Mucosa of descending colon (tissue), 3 donors: Measurements from ENCODE around the gene TFCP2L1. TPM values are rescaled to one million over a fixed set of nuclear protein-coding genes. Genes with fewer than 3 reads are reported as not detected.
"Not testable (repeated sequence)": the region's sequence is repeated elsewhere in the genome, so short reads cannot be mapped to it uniquely, and the experiment has no call there.

Experiments
- ATAC-seq: fragments of 200-7000 bp; cut with Tn5 transposase; one replicate; pipeline ENCODE4 v1.9.1; 2020; ENCODE audit warnings: mild to moderate bottlenecking, moderate library complexity
- DNase-seq, 3 donors: peaks; one replicate each; pipeline ENCODE4 v3.0.0-alpha.2; 2020
- H3K36me3 ChIP-seq: fragments of 200-600 bp; one replicate; pipeline ENCODE4 v1.8.0; 2021; ENCODE audit warnings: low read depth, mild to moderate bottlenecking
- H3K4me1 ChIP-seq: fragments of 200-600 bp; one replicate; pipeline ENCODE4 v1.8.0; 2021; ENCODE audit warnings: low read depth, mild to moderate bottlenecking
- H3K4me3 ChIP-seq: fragments of 200-600 bp; one replicate; pipeline ENCODE4 v1.8.0; 2021; ENCODE audit warnings: mild to moderate bottlenecking
- H3K9me3 ChIP-seq: fragments of 200-600 bp; one replicate; pipeline ENCODE4 v1.8.0; 2021; ENCODE audit warnings: mild to moderate bottlenecking
- CTCF ChIP-seq: fragments of 200-600 bp; IDR thresholded peaks from one replicate; pipeline ENCODE4 v1.8.0; 2022; ENCODE audit warnings: antibody characterized with exemption, mild to moderate bottlenecking
- intact Hi-C, 2 donors: fragments of 100-400 bp; cut with DNase I in 1 of 2; cut with micrococcal nuclease in 1 of 2; formaldehyde crosslinking; loops; one replicate each; pipeline versions ENCODE4 v1.11.0 to v1.11.1; 2022; cut with DNase I, micrococcal nuclease
- total RNA-seq, 3 donors: library from RNA; stranded (reverse); fragmentation: NEBNext Ultra II Directional in 2 of 3; extraction: Animal tissue kit (Norgen Biotek cat#: 25700) in 2 of 3; gene quantifications; one replicate each; pipeline versions ENCODE4 v1.2.1 to v1.2.4, GENCODE V29; 2021 to 2023
- donor health status: DM: no; HTN: no; CAD: no; lungs with moderate emphysema.
- donor health status: DM: no; HTN: no; CAD: no.
- donor health status: DM: no; HTN: yes; CAD: no.

Gene TFCP2L1
- total RNA-seq, 3 donors from 2014 or later: 46.9 to 111 (median 107) TPM

- H3K4me1 ChIP-seq: peaks cover 13% of the 10 kb centered on the region
- no peak overlapping the region for H3K4me3 ChIP-seq
- no peak for TF ChIP-seq CTCF
- intact Hi-C loops: no loop called here
- no peaks in the 10 kb centered on the region for H3K9me3 ChIP-seq
- no peaks in the 10 kb centered on the region for H3K36me3 ChIP-seq
- ATAC-seq (no peak), DNase-seq (no peak)
Observed at GRCh38 chr2:121272596-121272995, 12.4 kb downstream of the TFCP2L1 start.

- intact Hi-C loops, H3K4me3 ChIP-seq, DNase-seq, H3K9me3 ChIP-seq, H3K36me3 ChIP-seq, ATAC-seq: not testable (repeated sequence)
- peaks cover 13% of the 10 kb centered on the region for H3K4me1 ChIP-seq
Observed at GRCh38 chr2:121269436-121269835, 15.6 kb downstream of the TFCP2L1 start.

- intact Hi-C loops: no loop called here
- no peak for DNase-seq
- no peak for TF ChIP-seq CTCF
- no peak overlapping the region for H3K4me3 ChIP-seq
- no peaks in the 10 kb centered on the region for H3K4me1 ChIP-seq
- no peaks in the 10 kb centered on the region for H3K9me3 ChIP-seq
- no peaks in the 10 kb centered on the region for H3K36me3 ChIP-seq
- ATAC-seq: peak; percentile 73
Observed at GRCh38 chr2:121266543-121267106, 18.4 kb downstream of the TFCP2L1 start.

GRCh38 chr2:121263996-121264715 is 20.8 kb downstream of the TFCP2L1 start:
- ATAC-seq: no peak
- DNase-seq: no peak
- no peak for TF ChIP-seq CTCF
- no peaks in the 10 kb centered on the region for H3K36me3 ChIP-seq
- H3K4me3 ChIP-seq: no peak overlapping the region
- no peaks in the 10 kb centered on the region for H3K9me3 ChIP-seq
- intact Hi-C loops: no loop called here
- peaks cover 18% of the 10 kb centered on the region for H3K4me1 ChIP-seq

- TF ChIP-seq CTCF: no peak
- peaks cover 43% of the 10 kb centered on the region for H3K4me1 ChIP-seq
- intact Hi-C loops: no loop called here
- H3K36me3 ChIP-seq: no peaks in the 10 kb centered on the region
- H3K4me3 ChIP-seq: no peak overlapping the region
- ATAC-seq (peak; percentile 82), DNase-seq (peak; percentile 69 to 77 (median 74))
- H3K9me3 ChIP-seq: no peaks in the 10 kb centered on the region
Observed at GRCh38 chr2:121260370-121261154, 24.4 kb downstream of the TFCP2L1 start.

- ATAC-seq: no peak
- Histone ChIP-seq H3K4me3 (no peak overlapping the region), H3K4me1 (peaks cover 49% of the 10 kb centered on the region), H3K9me3 (no peaks in the 10 kb centered on the region), H3K36me3 (no peaks in the 10 kb centered on the region)
- no peak for TF ChIP-seq CTCF
- no peak for DNase-seq
- intact Hi-C loops: no loop called here
Observed at GRCh38 chr2:121258051-121258450, 27.0 kb downstream of the TFCP2L1 start.
